Activated CD4-positive, alpha-beta T cell treated with anti-CD3 and anti-CD28 coated beads, Interleukin-2, amount 50 U/mL, for 24 hours (primary cell): ENCODE measurements around the gene HSF5.

ENCODE experiments used
- DNase-seq, 2 donors: peaks; one replicate each; pipeline ENCODE4 v3.0.0-alpha.2; 2020; ENCODE audit warnings: low read depth in 1 of 2, low spot score in 1 of 2

Gene HSF5

GRCh38 chr17:58388302-58389190 is 99.7 kb downstream of the HSF5 start:
- DNase-seq, result no peak

GRCh38 chr17:58387834-58388233 is 100.4 kb downstream of the HSF5 start:
- no peak for DNase-seq

- no peak for DNase-seq
Measured at GRCh38 chr17:58386708-58387107, 101.5 kb downstream of the HSF5 start.

- no peak for DNase-seq
Measured at GRCh38 chr17:58385359-58385899, 102.8 kb downstream of the HSF5 start.

GRCh38 chr17:58384897-58385296 is 103.3 kb downstream of the HSF5 start:
- no peak for DNase-seq

GRCh38 chr17:58383892-58384462 is 104.2 kb downstream of the HSF5 start:
- DNase-seq, result no peak

- DNase-seq, result no peak
Measured at GRCh38 chr17:58382872-58383242, 105.4 kb downstream of the HSF5 start.

GRCh38 chr17:58382108-58382871 is 105.9 kb downstream of the HSF5 start:
- DNase-seq, result no peak

- DNase-seq, result no peak
Measured at GRCh38 chr17:58381124-58382035, 106.8 kb downstream of the HSF5 start.

- DNase-seq, result no peak
Measured at GRCh38 chr17:58380207-58381123, 107.7 kb downstream of the HSF5 start.

GRCh38 chr17:58379511-58379824 is 108.7 kb downstream of the HSF5 start:
- DNase-seq, result no peak

- no peak for DNase-seq
Measured at GRCh38 chr17:58378733-58379510, 109.3 kb downstream of the HSF5 start.

GRCh38 chr17:58377661-58378060 is 110.5 kb downstream of the HSF5 start:
- DNase-seq, result no peak

GRCh38 chr17:58377093-58377601 is 111.1 kb downstream of the HSF5 start:
- DNase-seq, result no peak

GRCh38 chr17:58376472-58377000 is 111.7 kb downstream of the HSF5 start:
- DNase-seq, result no peak

GRCh38 chr17:58375811-58376210 is 112.4 kb downstream of the HSF5 start:
- DNase-seq, result no peak

- no peak for DNase-seq
Measured at GRCh38 chr17:58375256-58375655, 113.0 kb downstream of the HSF5 start.

GRCh38 chr17:58373923-58374322 is 114.3 kb downstream of the HSF5 start:
- DNase-seq, result no peak

- DNase-seq, result no peak
Measured at GRCh38 chr17:58373003-58373402, 115.2 kb downstream of the HSF5 start.
